ENCODE measurements around the gene DHTKD1.

- TF ChIP-seq CTCF (IDR thresholded peaks at IDR 0.05) (no peak), POLR2A (IDR thresholded peaks at IDR 0.05) (no peak)
Measured at GRCh38 chr10:12162927-12163326, 94.2 kb downstream of the DHTKD1 start.
